Smooth muscle cell (in vitro differentiated cells): ENCODE data around the gene CEPT1. TPM values are rescaled to one million over a fixed set of nuclear protein-coding genes. Genes with fewer than 3 reads are reported as not detected.

ENCODE experiments used
- DNase-seq: peaks from one replicate; lab custom pipeline; 2025; ENCODE audit not compliant: unreplicated experiment; lab: John Stamatoyannopoulos, UW
- H2AFZ ChIP-seq: fragments of 200-600 bp; sonication (generic); 2 replicates; pipeline ENCODE4 v1.6.0; 2016; ENCODE audit warnings: antibody characterized with exemption, low read depth, mild to moderate bottlenecking
- H3F3A ChIP-seq: fragments of 200-600 bp; sonication (generic); 2 replicates; pipeline ENCODE4 v1.6.0; 2017; ENCODE audit warnings: antibody characterized with exemption, low read depth
- H3K27ac ChIP-seq: fragments of 200-600 bp; sonication (generic); 2 replicates; pipeline ENCODE4 v1.5.1; 2016; ENCODE audit warnings: low read depth, mild to moderate bottlenecking
- H3K27me3 ChIP-seq: fragments of 200-600 bp; sonication (generic); 2 replicates; pipeline ENCODE4 v1.6.1; 2016; ENCODE audit warnings: low read depth, mild to moderate bottlenecking
- H3K36me3 ChIP-seq: fragments of 200-600 bp; sonication (generic); 2 replicates; pipeline ENCODE4 v1.5.1; 2016; ENCODE audit warnings: low read depth
- H3K4me1 ChIP-seq: fragments of 200-600 bp; sonication (generic); 2 replicates; pipeline ENCODE4 v1.5.1; 2016; ENCODE audit warnings: low read depth
- H3K4me2 ChIP-seq: fragments of 200-600 bp; sonication (generic); 2 replicates; pipeline ENCODE4 v1.6.0; 2016; ENCODE audit warnings: mild to moderate bottlenecking
- H3K4me3 ChIP-seq: fragments of 200-600 bp; sonication (generic); 2 replicates; pipeline ENCODE4 v1.5.1; 2016; ENCODE audit warnings: mild to moderate bottlenecking
- H3K79me2 ChIP-seq: fragments of 200-600 bp; sonication (generic); 2 replicates; pipeline ENCODE4 v1.6.0; 2016; ENCODE audit warnings: low read depth, mild to moderate bottlenecking
- H3K9ac ChIP-seq: fragments of 200-600 bp; sonication (generic); 2 replicates; pipeline ENCODE4 v1.6.0; 2016; ENCODE audit warnings: low read depth
- H3K9me3 ChIP-seq: fragments of 200-600 bp; sonication (generic); replicated peaks from 2 replicates; pipeline ENCODE4 v1.5.1; 2016; ENCODE audit warnings: low read depth
- H4K20me1 ChIP-seq: fragments of 200-600 bp; sonication (generic); 2 replicates; pipeline ENCODE4 v1.6.0; 2016; ENCODE audit warnings: low read depth
- CTCF ChIP-seq: fragments of 200-600 bp; sonication (generic); IDR thresholded peaks from 2 replicates; pipeline ENCODE4 v1.5.1; 2017; ENCODE audit warnings: borderline replicate concordance, mild to moderate bottlenecking, antibody characterized with exemption; ENCODE audit not compliant: insufficient read depth, poor library complexity, severe bottlenecking
- WGBS: methylation state at CpG from one replicate; pipeline ENCODE4 v1.1.7; 2016; ENCODE audit warnings: low lambda C conversion rate; 5-methylcytosine and 5-hydroxymethylcytosine counted together
- polyA plus RNA-seq: library from polyadenylated mRNA; unstranded; fragments of >200 nt; fragmentation: Nextera tagmentation; extraction: Ambion mirVana; gene quantifications from 2 replicates; pipeline ENCODE4 v1.2.1, GENCODE V29; 2016
- total RNA-seq: library from RNA; depleted of rRNA; stranded (reverse); fragments of >200 nt; gene quantifications from 2 replicates; pipeline ENCODE4 v1.2.3, GENCODE V29; 2014

Gene CEPT1
- total and polyA plus RNA-seq, 2 experiments from 2014 or later, result 19.4 to 36.8 TPM

GRCh38 chr1:111220302-111220890 lies 80.4 kb downstream of the CEPT1 start:
- H3K36me3 ChIP-seq, result no peaks in the 10 kb centered on the region
- H3K9ac ChIP-seq, result no peak overlapping the region
- no peaks in the 10 kb centered on the region for H3K9me3 ChIP-seq
- no peaks in the 10 kb centered on the region for H3K27me3 ChIP-seq
- H3K4me3 ChIP-seq, result no peak overlapping the region
- H3K27ac ChIP-seq, result no peak overlapping the region
- no peaks in the 10 kb centered on the region for H3K79me2 ChIP-seq
- 93% methylated on average over 6 of the region's 6 CpGs for WGBS
- no peak for DNase-seq
- peaks cover 17% of the 10 kb centered on the region for H3K4me1 ChIP-seq
- no peak for TF ChIP-seq CTCF
- no peaks in the 10 kb centered on the region for H4K20me1 ChIP-seq
- H3F3A ChIP-seq, result peaks cover 9% of the 10 kb centered on the region
- no peak overlapping the region for H2AFZ ChIP-seq
- H3K4me2 ChIP-seq, result no peak overlapping the region

DNA sequence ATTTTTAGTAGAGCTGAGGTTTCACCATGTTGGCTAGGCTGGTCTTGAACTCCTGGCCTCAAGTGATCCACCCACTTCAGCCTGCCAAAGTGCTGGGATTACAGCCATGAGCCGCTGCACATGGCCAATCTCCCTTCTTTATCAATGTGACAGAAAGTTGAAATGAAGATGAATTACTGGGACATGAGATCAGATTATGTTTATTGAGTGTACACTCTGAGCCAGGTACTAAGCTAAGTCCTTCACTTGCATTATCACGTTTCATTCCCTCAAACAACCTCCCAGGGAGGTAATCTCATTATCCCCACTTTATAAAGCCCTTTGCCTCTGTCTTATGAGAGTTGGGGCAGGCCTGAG lies 81.2 kb downstream of the CEPT1 start:
- H2AFZ ChIP-seq, result no peak overlapping the region
- H3K27ac ChIP-seq, result no peak overlapping the region
- TF ChIP-seq CTCF, result no peak
- H3K36me3 ChIP-seq, result no peaks in the 10 kb centered on the region
- H3K4me3 ChIP-seq, result no peak overlapping the region
- no peaks in the 10 kb centered on the region for H4K20me1 ChIP-seq
- no peaks in the 10 kb centered on the region for H3K79me2 ChIP-seq
- H3K4me2 ChIP-seq, result no peak overlapping the region
- H3F3A ChIP-seq, result peaks cover 6% of the 10 kb centered on the region
- no peaks in the 10 kb centered on the region for H3K27me3 ChIP-seq
- WGBS, result 72% methylated on average over 2 of the region's 2 CpGs
- H3K9ac ChIP-seq, result no peak overlapping the region
- H3K9me3 ChIP-seq, result no peaks in the 10 kb centered on the region
- H3K4me1 ChIP-seq, result peaks cover 17% of the 10 kb centered on the region
- DNase-seq, result no peak

DNA sequence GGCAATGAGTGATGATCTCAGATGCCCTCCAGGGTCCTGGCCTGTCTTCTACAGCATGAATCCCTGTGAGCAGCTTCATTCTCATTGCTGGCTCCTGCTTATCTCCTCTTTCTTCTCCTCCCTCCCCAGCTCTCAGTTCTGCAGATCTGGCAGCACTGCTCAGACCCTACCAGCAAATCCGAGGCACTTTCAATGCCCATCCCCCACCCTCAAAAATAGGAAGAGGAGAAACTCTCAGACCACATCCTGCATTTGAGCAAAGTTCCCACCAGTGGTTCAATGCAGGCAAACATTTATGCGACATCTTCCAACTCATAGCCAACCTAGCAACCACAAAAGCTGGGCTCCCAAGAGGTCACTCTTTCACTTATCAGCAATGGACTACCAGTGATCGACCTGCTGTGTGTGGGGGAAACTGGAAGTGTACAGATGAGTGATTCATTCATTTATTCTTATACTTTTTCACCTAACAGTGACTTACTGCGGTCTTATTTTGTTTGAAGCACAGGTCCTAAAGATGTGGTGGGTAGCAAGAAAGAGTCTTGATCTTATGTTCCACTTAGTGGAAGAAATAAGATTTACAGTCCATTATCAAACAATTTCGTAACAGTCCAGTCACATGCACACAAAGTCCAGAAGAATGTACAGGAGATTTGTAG lies 81.7 kb downstream of the CEPT1 start:
- Histone ChIP-seq H2AFZ (no peak overlapping the region), H3K9me3 (no peaks in the 10 kb centered on the region), H3K36me3 (no peaks in the 10 kb centered on the region), H3K4me2 (no peak overlapping the region), H3K79me2 (no peaks in the 10 kb centered on the region), H3F3A (peaks cover 5% of the 10 kb centered on the region), H3K4me3 (no peak overlapping the region), H3K9ac (no peak overlapping the region), H4K20me1 (no peaks in the 10 kb centered on the region), H3K27me3 (no peaks in the 10 kb centered on the region), H3K27ac (no peak overlapping the region), H3K4me1 (peaks cover 17% of the 10 kb centered on the region)
- WGBS, result 72% methylated on average over 5 of the region's 5 CpGs
- no peak for DNase-seq
- no peak for TF ChIP-seq CTCF
